GM23248 (cell line): ENCODE results near the gene LPAR5.

ENCODE experiments used
- EZH2 ChIP-seq: fragments of 200-600 bp; sonication (generic); IDR thresholded peaks from 2 replicates; pipeline ENCODE4 v1.6.1; 2018; ENCODE audit warnings: antibody characterized with exemption, mild to moderate bottlenecking; ENCODE audit not compliant: insufficient read depth, poor library complexity, severe bottlenecking
- EZH2phosphoT487 ChIP-seq: fragments of 200-600 bp; sonication (generic); IDR thresholded peaks from 2 replicates; pipeline ENCODE4 v1.6.1; 2018; ENCODE audit warnings: antibody characterized with exemption, moderate library complexity, mild to moderate bottlenecking, low read depth; ENCODE audit not compliant: insufficient read depth

- TF ChIP-seq EZH2phosphoT487 (no peak), EZH2 (no peak)
Observed at GRCh38 chr12:6672143-6672542, 36.4 kb upstream of the LPAR5 start.
